ENCODE data around the gene GABPB2. TPM values are rescaled to one million over a fixed set of nuclear protein-coding genes. Genes with fewer than 3 reads are reported as not detected.

GABPB2 gene
- total and polyA plus RNA-seq, 4 donors, result 0.94 to 13.3 (median 4.4) TPM

GRCh38 chr1:151049458-151049857 lies 21.1 kb upstream of the GABPB2 start:
- H3K36me3 ChIP-seq (ENCODE audit: control insufficient read depth in 4 of 4, insufficient read depth in 3 of 4, low read depth in 1 of 4, low read length in 3 of 4), result peaks cover 2 to 31% (median 27%) of the 10 kb centered on the region in 4 donors
- 97% methylated on average over 5 of the region's 5 CpGs for WGBS
- DNase-seq (ENCODE audit: low spot score), result no peak
- no peak overlapping the region for H3K9ac ChIP-seq (ENCODE audit: low read depth in 1 of 2, low read length in 2 of 2)
- no peak for TF ChIP-seq NR2F2 (IDR thresholded peaks at IDR 0.05)
- TF ChIP-seq GABPA (IDR thresholded peaks at IDR 0.05 in 1 of 2, conservative IDR thresholded peaks at IDR 0.05 in 1 of 2), result no peak
- no peak for TF ChIP-seq RXRA (IDR thresholded peaks at IDR 0.05)
- no peak for TF ChIP-seq JUND (IDR thresholded peaks at IDR 0.05)
- no peak for TF ChIP-seq EGR1 (IDR thresholded peaks at IDR 0.05; ENCODE audit: low read depth in 2 of 2)
- no peak for TF ChIP-seq TAF1 (conservative IDR thresholded peaks at IDR 0.05)
- TF ChIP-seq HNF4G (IDR thresholded peaks at IDR 0.05), result no peak
- no peak for TF ChIP-seq CTCF (IDR thresholded peaks at IDR 0.05; ENCODE audit: low read depth, low read length, missing input control)
- TF ChIP-seq FOXA2 (IDR thresholded peaks at IDR 0.05), result no peak
- no peak for TF ChIP-seq HNF4A (conservative IDR thresholded peaks at IDR 0.05)
- no peak for TF ChIP-seq FOXA1 (IDR thresholded peaks at IDR 0.05)
- TF ChIP-seq YY1 (IDR thresholded peaks at IDR 0.05), result no peak
- TF ChIP-seq, protein P1, sequence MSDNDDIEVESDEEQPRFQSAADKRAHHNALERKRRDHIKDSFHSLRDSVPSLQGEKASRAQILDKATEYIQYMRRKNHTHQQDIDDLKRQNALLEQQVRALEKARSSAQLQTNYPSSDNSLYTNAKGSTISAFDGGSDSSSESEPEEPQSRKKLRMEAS (IDR thresholded peaks at IDR 0.05), result no peak
- TF ChIP-seq REST (IDR thresholded peaks at IDR 0.05), result no peak
- TF ChIP-seq SP1 (IDR thresholded peaks at IDR 0.05), result no peak
- no peak for TF ChIP-seq ZBTB33 (IDR thresholded peaks at IDR 0.05)
- peaks cover 0 to 16% (median 12%) of the 10 kb centered on the region in 4 donors for H3K4me1 ChIP-seq (ENCODE audit: control insufficient read depth in 4 of 4, insufficient read depth in 4 of 4, low read length in 3 of 4)
- H3K27me3 ChIP-seq (ENCODE audit: control insufficient read depth in 4 of 4, insufficient read depth in 4 of 4, low read length in 3 of 4), result no peaks in the 10 kb centered on the region
- H3K27ac ChIP-seq (ENCODE audit: low read depth in 1 of 2, low read length in 2 of 2), result no peak overlapping the region
- H3K9me3 ChIP-seq (ENCODE audit: control insufficient read depth in 4 of 4, low read length in 3 of 4), result no peaks in the 10 kb centered on the region
- H3K4me3 ChIP-seq (ENCODE audit: low read depth in 1 of 3, low read length in 3 of 3), result no peak overlapping the region

GRCh38 chr1:151050051-151050688 lies 20.4 kb upstream of the GABPB2 start:
- no peak for TF ChIP-seq RXRA (IDR thresholded peaks at IDR 0.05)
- no peak for TF ChIP-seq NR2F2 (IDR thresholded peaks at IDR 0.05)
- no peak for TF ChIP-seq ATF3 (IDR thresholded peaks at IDR 0.05)
- TF ChIP-seq, protein P1 (IDR thresholded peaks at IDR 0.05), result no peak
- TF ChIP-seq JUND (IDR thresholded peaks at IDR 0.05), result no peak
- TF ChIP-seq EGR1 (IDR thresholded peaks at IDR 0.05; ENCODE audit: low read depth in 2 of 2), result no peak
- no peak for TF ChIP-seq YY1 (IDR thresholded peaks at IDR 0.05)
- TF ChIP-seq REST (IDR thresholded peaks at IDR 0.05), result no peak
- H3K9ac ChIP-seq (ENCODE audit: low read depth in 1 of 2, low read length in 2 of 2), result no peak overlapping the region
- no peak overlapping the region for H3K4me3 ChIP-seq (ENCODE audit: low read depth in 1 of 3, low read length in 3 of 3)
- DNase-seq (ENCODE audit: low spot score), result no peak
- H3K9me3 ChIP-seq (ENCODE audit: control insufficient read depth in 4 of 4, low read length in 3 of 4), result no peaks in the 10 kb centered on the region
- no peaks in the 10 kb centered on the region for H3K27me3 ChIP-seq (ENCODE audit: control insufficient read depth in 4 of 4, insufficient read depth in 4 of 4, low read length in 3 of 4)
- no peak overlapping the region for H3K27ac ChIP-seq (ENCODE audit: low read depth in 1 of 2, low read length in 2 of 2)
- peaks cover 4 to 38% (median 34%) of the 10 kb centered on the region in 4 donors for H3K36me3 ChIP-seq (ENCODE audit: control insufficient read depth in 4 of 4, insufficient read depth in 3 of 4, low read depth in 1 of 4, low read length in 3 of 4)
- H3K4me1 ChIP-seq (ENCODE audit: control insufficient read depth in 4 of 4, insufficient read depth in 4 of 4, low read length in 3 of 4), result peaks cover 0 to 16% (median 12%) of the 10 kb centered on the region in 4 donors
- WGBS, result 95% methylated on average over 2 of the region's 2 CpGs

All from liver (tissue), 9 donors.